Stromal cell of bone marrow (primary cell): Measurements from ENCODE around the gene PLEKHM3.

ENCODE experiments used
- DNase-seq: peaks from one replicate; pipeline ENCODE4 v3.0.0-alpha.2; 2012; ENCODE audit warnings: low read depth

Gene PLEKHM3

GRCh38 chr2:207860685-207861084 is 164.6 kb downstream of the PLEKHM3 start:
- DNase-seq, result no peak

- no peak for DNase-seq
Observed at GRCh38 chr2:207855591-207855990, 169.7 kb downstream of the PLEKHM3 start.

GRCh38 chr2:207854484-207855440 is 170.6 kb downstream of the PLEKHM3 start:
- DNase-seq, result no peak

GRCh38 chr2:207852791-207853190 is 172.5 kb downstream of the PLEKHM3 start:
- no peak for DNase-seq

- DNase-seq, result no peak
Observed at GRCh38 chr2:207849443-207849842, 175.9 kb downstream of the PLEKHM3 start.

DNA sequence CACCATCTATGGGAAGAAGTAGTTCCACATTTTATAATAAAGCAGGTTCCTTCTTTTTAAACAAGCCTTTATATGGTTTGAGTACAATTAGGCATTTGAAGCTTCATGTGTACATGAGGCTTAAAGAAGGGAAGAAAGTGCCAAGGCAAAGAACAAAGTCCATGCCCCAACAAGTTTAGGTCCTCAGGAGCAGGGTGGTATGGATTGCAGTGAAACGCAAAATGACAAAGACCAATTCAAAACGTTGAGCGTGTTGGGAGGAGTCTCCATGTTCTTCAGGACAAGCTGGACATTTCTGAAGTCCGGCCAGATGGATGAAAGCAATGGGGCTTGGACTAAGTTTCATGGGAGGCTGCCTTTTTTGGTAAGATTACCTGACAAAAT is 176.8 kb downstream of the PLEKHM3 start:
- DNase-seq, result no peak

GRCh38 chr2:207847807-207848544 is 177.4 kb downstream of the PLEKHM3 start:
- DNase-seq, result no peak

DNA sequence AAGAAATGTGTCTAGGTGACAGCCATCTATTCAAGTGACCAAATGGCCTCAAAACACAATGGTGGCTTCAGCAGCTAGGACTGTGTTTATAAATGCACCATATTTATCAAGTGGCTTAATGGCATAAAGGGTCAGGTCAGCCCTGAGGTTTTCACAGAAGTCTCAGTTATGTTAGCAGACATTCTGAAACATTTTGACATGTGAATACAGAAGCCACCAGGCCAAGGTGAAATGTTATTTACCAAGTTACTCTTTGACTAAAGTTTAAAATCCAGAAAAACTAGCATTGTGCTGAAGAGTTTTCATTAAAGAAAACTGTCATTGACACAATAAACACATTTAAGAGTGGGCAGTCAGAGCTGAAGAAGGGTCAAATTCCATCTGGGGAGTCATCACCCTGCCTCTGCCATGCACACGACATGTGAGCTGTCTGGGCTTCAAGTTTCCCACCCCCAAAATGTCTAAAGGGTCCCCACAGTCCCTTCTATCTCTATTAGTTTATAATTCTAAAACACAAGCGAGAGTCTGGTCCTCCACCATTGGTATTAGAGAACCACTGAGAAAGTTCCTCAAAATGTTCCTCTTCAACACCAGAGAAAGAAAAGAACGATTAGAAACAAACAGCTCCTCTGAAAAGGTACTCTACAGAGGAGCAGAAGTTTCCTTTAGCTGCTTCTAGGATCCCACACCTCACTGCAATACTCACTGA is 178.1 kb downstream of the PLEKHM3 start:
- no peak for DNase-seq

DNA sequence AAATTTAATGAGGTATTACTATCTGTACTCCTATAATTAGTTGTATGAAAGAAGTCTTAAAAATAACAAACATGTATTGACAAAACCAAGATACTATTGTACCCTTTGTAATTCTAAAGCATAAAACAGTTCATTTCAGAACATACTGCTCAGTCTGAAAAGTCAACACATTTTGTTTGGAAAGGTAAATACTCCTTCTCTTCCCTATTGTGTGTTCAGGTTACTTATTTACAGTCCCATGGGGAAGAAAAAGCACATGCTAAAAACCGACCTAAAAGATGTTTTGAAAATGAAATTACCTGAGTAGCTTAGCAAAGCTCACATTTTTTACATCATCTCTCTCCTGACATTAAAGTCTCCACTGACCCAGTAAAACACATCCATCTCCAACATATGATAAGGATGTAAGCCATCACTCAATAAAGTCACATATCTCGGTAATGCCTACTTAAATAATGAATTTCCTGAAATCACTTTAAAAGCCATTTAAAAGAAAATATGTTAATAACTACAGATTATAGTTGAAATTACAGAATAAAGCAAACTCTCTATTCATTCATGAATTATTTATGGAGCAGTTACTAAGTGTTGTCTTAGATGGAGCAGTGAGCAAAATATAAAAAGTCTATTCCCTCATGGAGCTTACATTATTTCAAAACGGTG is 180.0 kb downstream of the PLEKHM3 start:
- DNase-seq, result no peak

GRCh38 chr2:207844648-207845047 is 180.7 kb downstream of the PLEKHM3 start:
- DNase-seq, result no peak

DNA sequence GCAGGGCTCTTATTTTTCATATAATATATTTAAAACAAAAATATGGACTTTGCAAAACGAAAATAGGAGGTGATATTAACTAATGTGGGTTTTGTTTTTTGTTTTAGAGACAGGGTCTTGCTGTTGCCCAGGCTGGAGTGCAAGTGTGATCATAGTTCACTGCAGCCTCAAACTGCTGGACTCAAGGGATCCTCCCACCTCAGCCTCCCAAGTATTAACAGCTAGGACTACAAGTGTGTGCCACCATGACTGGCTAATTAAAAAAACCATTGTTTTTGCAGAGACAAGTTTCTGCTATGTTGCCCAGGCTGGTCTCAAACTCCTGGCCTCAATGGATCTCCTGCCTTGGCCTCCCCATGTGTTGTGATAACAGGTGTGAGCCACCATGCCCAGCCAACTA is 185.2 kb downstream of the PLEKHM3 start:
- DNase-seq, result no peak

- no peak for DNase-seq
Observed at GRCh38 chr2:207839575-207839974, 185.8 kb downstream of the PLEKHM3 start.

GRCh38 chr2:207839028-207839427 is 186.3 kb downstream of the PLEKHM3 start:
- DNase-seq, result no peak

DNA sequence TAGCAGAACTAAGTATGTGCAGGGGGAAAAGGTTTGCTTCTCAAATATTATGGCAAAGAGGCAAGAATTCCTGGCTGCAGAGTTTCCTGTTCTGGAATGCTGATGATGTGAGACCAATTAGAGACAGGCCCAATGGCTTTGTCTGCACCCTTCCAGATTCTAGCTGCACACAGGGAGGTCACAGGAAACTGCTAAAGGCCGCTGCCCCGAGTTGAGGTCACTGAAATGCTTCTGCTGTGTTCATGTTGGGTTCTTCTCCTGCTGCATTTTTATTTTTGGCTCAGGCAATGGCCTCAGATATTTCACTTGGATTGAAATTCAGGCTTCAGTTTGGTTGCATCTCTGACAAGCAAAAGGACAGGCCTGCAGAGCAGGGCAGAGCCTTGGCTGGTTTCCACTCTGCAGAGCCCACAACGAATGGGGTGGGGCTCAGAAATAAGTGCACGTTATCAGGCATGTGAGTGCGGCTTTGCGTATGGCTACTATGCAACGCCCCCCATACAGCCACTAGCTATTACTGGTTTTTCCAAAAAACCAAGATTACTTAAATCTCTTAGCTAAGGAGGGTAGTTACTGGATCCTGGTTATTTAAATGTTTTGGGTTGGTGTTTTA is 188.7 kb downstream of the PLEKHM3 start:
- DNase-seq, result no peak

- DNase-seq, result no peak
Observed at GRCh38 chr2:207835805-207836204, 189.5 kb downstream of the PLEKHM3 start.

- DNase-seq, result no peak
Observed at GRCh38 chr2:207833251-207833751, 192.0 kb downstream of the PLEKHM3 start.

DNA sequence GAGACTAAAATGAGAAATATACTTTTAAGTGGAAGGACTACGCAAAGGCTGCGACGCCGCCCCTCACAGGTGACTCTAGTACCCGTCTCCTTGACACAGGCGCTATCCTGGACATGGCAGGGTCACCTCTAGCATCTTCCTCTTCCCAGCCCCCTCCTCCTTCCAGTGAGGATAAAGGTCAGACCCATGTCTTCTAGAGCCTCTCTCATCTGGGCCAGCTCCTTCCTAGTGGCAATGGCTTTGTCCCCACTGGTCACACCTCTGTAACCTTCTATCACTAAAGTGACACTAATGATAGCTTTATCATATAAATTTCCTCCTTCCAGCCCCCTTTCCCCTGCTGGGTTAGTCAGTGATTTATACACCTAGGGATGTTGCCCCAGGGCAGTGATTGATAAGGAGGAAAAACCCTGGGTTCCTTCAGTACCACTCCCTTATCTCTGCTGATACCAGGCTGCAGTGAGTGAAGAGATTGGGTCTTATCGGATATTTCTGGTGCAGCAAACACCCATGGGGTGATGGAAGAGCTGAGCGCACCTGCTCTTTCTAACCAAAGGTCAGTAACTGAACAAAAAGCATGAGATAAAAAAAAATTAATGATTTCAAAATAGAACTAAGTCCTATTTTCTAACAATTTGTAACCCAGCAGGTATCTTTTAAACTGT is 193.6 kb downstream of the PLEKHM3 start:
- DNase-seq, result no peak

- DNase-seq, result no peak
Observed at GRCh38 chr2:207830778-207831438, 194.4 kb downstream of the PLEKHM3 start.

GRCh38 chr2:207828361-207829057 is 196.8 kb downstream of the PLEKHM3 start:
- no peak for DNase-seq

- no peak for DNase-seq
Observed at GRCh38 chr2:207825978-207826377, 199.3 kb downstream of the PLEKHM3 start.
